H1 (cell line): Measurements from ENCODE around the gene CYP2W1. TPM values are rescaled to one million over a fixed set of nuclear protein-coding genes. Genes with fewer than 3 reads are reported as not detected.

Source experiments
- CTCF ChIA-PET: fragments of 300-600 bp; sonication (Branson Sonifier 250); formaldehyde crosslinking; loops from one replicate; lab custom pipeline; 2021; ENCODE audit not compliant: partially characterized antibody; lab: Charles Lee
- POLR2A ChIA-PET: fragments of 300-600 bp; sonication (Branson Sonifier 250); formaldehyde crosslinking; loops from one replicate; lab custom pipeline; 2021; ENCODE audit warnings: inconsistent platforms; ENCODE audit not compliant: partially characterized antibody; lab: Charles Lee
- DNase-seq, 2 experiments: peaks; one replicate each; pipeline versions ENCODE4 v3.0.0 to v3.0.0-alpha.2; 2010 to 2022; ENCODE audit warnings: low spot score in 2 of 2, low read depth in 1 of 2, mixed read lengths in 1 of 2
- FAIRE-seq: peaks from 2 replicates; lab custom pipeline; 2011; peaks lifted over from hg19 to GRCh38; lab: Jason Lieb, UNC
- H2AFZ ChIP-seq: 2 replicates; pipeline ENCODE4 v1.8.1; 2012; ENCODE audit warnings: low read length, inconsistent platforms
- H2AK5ac ChIP-seq: 2 replicates; pipeline ENCODE4 v1.6.1; 2013; ENCODE audit warnings: low read depth, low read length
- H2BK120ac ChIP-seq: replicated peaks from 2 replicates; pipeline ENCODE3; 2013; ENCODE audit warnings: low read depth, low read length, inconsistent platforms
- H2BK12ac ChIP-seq: 2 replicates; pipeline ENCODE4 v1.6.1; 2013; ENCODE audit warnings: low read depth, low read length
- H2BK15ac ChIP-seq: 2 replicates; pipeline ENCODE4 v1.6.1; 2013; ENCODE audit warnings: low read length
- H2BK20ac ChIP-seq: 2 replicates; pipeline ENCODE4 v1.6.1; 2013; ENCODE audit warnings: low read length
- H2BK5ac ChIP-seq: 2 replicates; pipeline ENCODE4 v1.6.1; 2013; ENCODE audit warnings: low read depth, low read length
- H3K14ac ChIP-seq: 2 replicates; pipeline ENCODE4 v1.6.1; 2013; ENCODE audit warnings: inconsistent platforms; ENCODE audit not compliant: insufficient read length
- H3K18ac ChIP-seq: 2 replicates; pipeline ENCODE4 v1.6.1; 2013; ENCODE audit warnings: low read length; ENCODE audit errors: extremely low read depth
- H3K23ac ChIP-seq: 2 replicates; pipeline ENCODE4 v1.6.1; 2013; ENCODE audit warnings: inconsistent platforms; ENCODE audit not compliant: insufficient read length
- H3K23me2 ChIP-seq: 2 replicates; pipeline ENCODE4 v1.6.1; 2013; ENCODE audit warnings: low read depth, low read length
- H3K27ac ChIP-seq: 2 replicates; pipeline ENCODE4 v1.6.1; 2011; ENCODE audit warnings: low read depth, low read length, inconsistent platforms
- H3K27me3 ChIP-seq, 4 experiments: replicated peaks in 1 of 4; 1 replicate in 1 of 4; 2 replicates in 3 of 4; pipeline versions ENCODE4 v1.6.1 to v1.8.1; 2011 to 2013; ENCODE audit warnings: low read length in 3 of 4, mild to moderate bottlenecking in 3 of 4, inconsistent platforms in 2 of 4, mixed read lengths in 2 of 4, moderate library complexity in 1 of 4; ENCODE audit not compliant: control insufficient read depth in 3 of 4, insufficient read depth in 3 of 4; ENCODE audit errors: extremely low read depth in 1 of 4
- H3K36me3 ChIP-seq, 4 experiments: 2 replicates each; pipeline versions ENCODE4 v1.6.1 to v1.8.1; 2011 to 2013; ENCODE audit warnings: mild to moderate bottlenecking in 4 of 4, low read length in 3 of 4, moderate library complexity in 2 of 4, control low read depth in 1 of 4, inconsistent platforms in 1 of 4; ENCODE audit not compliant: insufficient read depth in 4 of 4, control insufficient read depth in 2 of 4
- H3K4ac ChIP-seq: replicated peaks from 2 replicates; pipeline ENCODE3; 2013; ENCODE audit warnings: low read length, low read depth, mixed read lengths, inconsistent platforms; ENCODE audit not compliant: insufficient read length
- H3K4me1 ChIP-seq, 4 experiments: replicated peaks in 1 of 4; 1 replicate in 1 of 4; 2 replicates in 3 of 4; pipeline versions ENCODE4 v1.6.1 to v1.8.1; 2011 to 2013; ENCODE audit warnings: low read length in 3 of 4, inconsistent platforms in 2 of 4, mixed read lengths in 1 of 4; ENCODE audit not compliant: insufficient read depth in 4 of 4, control insufficient read depth in 3 of 4
- H3K4me2 ChIP-seq, 2 experiments: 2 replicates each; pipeline versions ENCODE4 v1.6.1 to v1.8.1; 2011 to 2013; ENCODE audit warnings: low read depth in 2 of 2, low read length in 2 of 2, control low read depth in 1 of 2, inconsistent platforms in 1 of 2, mild to moderate bottlenecking in 1 of 2; ENCODE audit not compliant: insufficient read depth in 1 of 2
- H3K4me3 ChIP-seq, 4 experiments: fragments of 200-600, 300-600 bp in 1 of 4; sonication (generic), shearing (Covaris generic), sonication (Bioruptor Twin) in 1 of 4; 2 replicates each; pipeline versions ENCODE4 v1.5.1 to v1.8.1; 2011 to 2016; ENCODE audit warnings: low read length in 4 of 4, low read depth in 3 of 4, control low read depth in 2 of 4, inconsistent platforms in 2 of 4, mild to moderate bottlenecking in 2 of 4, mixed read lengths in 1 of 4, moderate library complexity in 1 of 4; ENCODE audit not compliant: insufficient read depth in 2 of 4; ENCODE audit errors: extremely low read depth in 1 of 4
- H3K56ac ChIP-seq: replicated peaks from 2 replicates; pipeline ENCODE3; 2013; ENCODE audit warnings: low read depth, mild to moderate bottlenecking, mixed read lengths, low read length, inconsistent platforms; ENCODE audit not compliant: insufficient read length
- H3K79me1 ChIP-seq: 2 replicates; pipeline ENCODE4 v1.6.1; 2013; ENCODE audit warnings: low read depth, low read length, control low read depth
- H3K79me2 ChIP-seq, 2 experiments: 2 replicates each; pipeline versions ENCODE4 v1.6.1 to v1.8.1; 2012 to 2013; ENCODE audit warnings: low read length in 2 of 2, mild to moderate bottlenecking in 2 of 2, inconsistent platforms in 1 of 2; ENCODE audit not compliant: insufficient read depth in 2 of 2, control insufficient read depth in 1 of 2
- H3K9ac ChIP-seq, 4 experiments: replicated peaks in 1 of 4; 1 replicate in 1 of 4; 2 replicates in 3 of 4; pipeline versions ENCODE4 v1.6.1 to v1.8.1; 2011 to 2013; ENCODE audit warnings: low read depth in 3 of 4, low read length in 3 of 4, control low read depth in 2 of 4, mild to moderate bottlenecking in 2 of 4, moderate library complexity in 2 of 4, inconsistent platforms in 1 of 4; ENCODE audit errors: extremely low read depth in 1 of 4
- H3K9me3 ChIP-seq, 2 experiments: 2 replicates each; pipeline versions ENCODE4 v1.6.1 to v1.8.1; 2012 to 2013; ENCODE audit warnings: mild to moderate bottlenecking in 2 of 2, moderate library complexity in 2 of 2, control low read depth in 1 of 2, inconsistent platforms in 1 of 2, low read depth in 1 of 2, low read length in 1 of 2, mixed read lengths in 1 of 2; ENCODE audit not compliant: insufficient read depth in 2 of 2
- H4K20me1 ChIP-seq, 2 experiments: replicated peaks in 1 of 2; 2 replicates each; pipeline versions ENCODE3 to v1.8.1; 2011 to 2013; ENCODE audit warnings: inconsistent platforms in 2 of 2, low read length in 2 of 2, mild to moderate bottlenecking in 1 of 2; ENCODE audit not compliant: insufficient read depth in 2 of 2, control insufficient read depth in 1 of 2
- H4K5ac ChIP-seq: 2 replicates; pipeline ENCODE4 v1.6.1; 2013; ENCODE audit warnings: low read length, low read depth, mixed read lengths, inconsistent platforms; ENCODE audit not compliant: insufficient read length
- H4K8ac ChIP-seq: 2 replicates; pipeline ENCODE4 v1.8.0; 2013; ENCODE audit warnings: mild to moderate bottlenecking, moderate library complexity, low read length, inconsistent platforms; ENCODE audit not compliant: insufficient read depth; ENCODE audit errors: extremely low read depth
- H4K91ac ChIP-seq: replicated peaks from 2 replicates; pipeline ENCODE3; 2013; ENCODE audit warnings: low read length, mixed read lengths, inconsistent platforms; ENCODE audit not compliant: insufficient read length
- ATF2 ChIP-seq: IDR thresholded peaks from 2 replicates; pipeline ENCODE4 v1.6.1; 2012; ENCODE audit warnings: low read length, inconsistent platforms
- ATF3 ChIP-seq: IDR thresholded peaks from 2 replicates; pipeline ENCODE4 v1.6.1; 2011; ENCODE audit warnings: low read depth, mild to moderate bottlenecking, low read length; ENCODE audit not compliant: insufficient read depth
- BCL11A ChIP-seq, 2 experiments: IDR thresholded peaks; one replicate each; pipeline ENCODE4 v1.6.1; 2011; ENCODE audit warnings: low read depth in 2 of 2, low read length in 2 of 2, mild to moderate bottlenecking in 2 of 2
- CBX8 ChIP-seq: fragments of 300-800, 300-1000 bp; sonication (generic); IDR thresholded peaks from 2 replicates; pipeline ENCODE4 v1.7.1; 2016; ENCODE audit warnings: low read depth, low read length, borderline replicate concordance
- JUND ChIP-seq: IDR thresholded peaks from 2 replicates; pipeline ENCODE4 v1.6.1; 2011; ENCODE audit warnings: mild to moderate bottlenecking, improper control_type of control experiment, low read length
- NRF1 ChIP-seq: IDR thresholded peaks from 2 replicates; pipeline ENCODE4 v1.6.1; 2011; ENCODE audit warnings: mild to moderate bottlenecking, low read depth, low read length, improper control_type of control experiment
- POLR2A ChIP-seq, 2 experiments: IDR thresholded peaks; 1 replicate in 1 of 2; 2 replicates in 1 of 2; pipeline ENCODE4 v1.6.1; 2011; ENCODE audit warnings: low read depth in 2 of 2, low read length in 2 of 2, mild to moderate bottlenecking in 2 of 2; ENCODE audit errors: control extremely low read depth in 1 of 2
- SP4 ChIP-seq: IDR thresholded peaks from 2 replicates; pipeline ENCODE4 v1.6.1; 2012; ENCODE audit warnings: low read length, inconsistent platforms
- SUZ12 ChIP-seq: fragments of 200-600 bp; sonication (generic); IDR thresholded peaks from 2 replicates; pipeline ENCODE4 v1.6.1; 2012; ENCODE audit warnings: mild to moderate bottlenecking, inconsistent platforms, low read length, moderate library complexity, mixed read lengths
- ZNF274 ChIP-seq: IDR thresholded peaks from 2 replicates; pipeline ENCODE4 v1.7.0; 2012; ENCODE audit warnings: low read length, borderline replicate concordance; ENCODE audit errors: extremely low read depth
- WGBS, 2 experiments: shearing (Covaris generic) in 1 of 2; methylation state at CpG; one replicate each; pipeline versions ENCODE4 v1.1.6 to v1.1.7; 2013 to 2015; ENCODE audit warnings: low lambda C conversion rate in 2 of 2, mixed read lengths in 2 of 2, inconsistent platforms in 1 of 2, low coverage in 1 of 2, missing lambda C conversion rate in 1 of 2; ENCODE audit not compliant: insufficient replicate concordance in 2 of 2, insufficient coverage in 1 of 2, insufficient read length in 1 of 2; ENCODE audit errors: extremely low coverage in 1 of 2, missing lambda C conversion rate in 1 of 2; 5-methylcytosine and 5-hydroxymethylcytosine counted together
- polyA plus RNA-seq, 7 experiments: library from polyadenylated mRNA; depleted of rRNA in 3 of 7; stranded (reverse) in 5 of 7; unstranded in 2 of 7; fragments of >200 nt in 5 of 7; fragments of 200-250 nt in 2 of 7; gene quantifications; 1 replicate in 5 of 7; 2 replicates in 1 of 7; 4 replicates in 1 of 7; pipeline versions ENCODE4 v1.2.1 to v1.2.3, GENCODE V29; 2011 to 2013; ENCODE audit warnings: missing spikeins in 2 of 7, mixed read lengths in 2 of 7
- total RNA-seq: library from RNA; stranded (reverse); fragmentation: NEBNext Ultra II Directional; extraction: Animal tissue kit (Norgen Biotek cat#: 25700); gene quantifications from 2 replicates; pipeline ENCODE4 v1.2.1, GENCODE V29; 2021
- TF ChIP-seq, protein P1 (sequence below): IDR thresholded peaks from 2 replicates; pipeline ENCODE4 v1.6.1; 2012; ENCODE audit warnings: inconsistent platforms

Gene CYP2W1
- total and polyA plus RNA-seq, 2 of the 8 experiments (the other 6 are each of a cell fraction or from before 2014, with no cell fraction given) = not detected

GRCh38 chr7:937856-938484 is 45.0 kb upstream of the CYP2W1 start:
- no peak for DNase-seq
- no peak for FAIRE-seq
- no peak for TF ChIP-seq POLR2A (IDR thresholded peaks at IDR 0.05; ENCODE audit: control extremely low read depth in 1 of 2, low read depth in 2 of 2, low read length in 2 of 2)
- TF ChIP-seq, protein P1, sequence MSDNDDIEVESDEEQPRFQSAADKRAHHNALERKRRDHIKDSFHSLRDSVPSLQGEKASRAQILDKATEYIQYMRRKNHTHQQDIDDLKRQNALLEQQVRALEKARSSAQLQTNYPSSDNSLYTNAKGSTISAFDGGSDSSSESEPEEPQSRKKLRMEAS = no peak
- TF ChIP-seq SUZ12 = no peak
- no peak for TF ChIP-seq ZNF274
- TF ChIP-seq JUND = no peak
- no peak for TF ChIP-seq BCL11A (IDR thresholded peaks at IDR 0.05; ENCODE audit: low read depth in 2 of 2, low read length in 2 of 2)
- no peak for TF ChIP-seq CBX8
- no peak for TF ChIP-seq ATF3
- TF ChIP-seq NRF1 = no peak
- TF ChIP-seq ATF2 = no peak
- TF ChIP-seq SP4 = no peak
- TF ChIP-seq, all 59 proteins: peak for 0
- no peak overlapping the region for H2BK5ac ChIP-seq
- H2BK20ac ChIP-seq = no peak overlapping the region
- CTCF ChIA-PET = interaction anchor here (0.6 to 1.9 kb wide), 4 partner anchors 42 to 159 kb away, joined by 3 to 5 read pairs (median 3); no protein-coding TSS in a partner anchor
- no peak overlapping the region for H4K5ac ChIP-seq
- no peaks in the 10 kb centered on the region; a peak in 3 of 7 replicates for H3K4me1 ChIP-seq
- no peaks in the 10 kb centered on the region for H3K36me3 ChIP-seq
- no peaks in the 10 kb centered on the region for H3K9me3 ChIP-seq
- H3K18ac ChIP-seq = no peak overlapping the region
- POLR2A ChIA-PET = no interaction called here
- no peak overlapping the region for H4K8ac ChIP-seq
- no peak overlapping the region for H3K14ac ChIP-seq
- WGBS, 2 experiments = 87% methylated on average over 16 of the region's 16 CpGs; no CpG with 5 or more reads in 1 of the 2 experiments
- no peak overlapping the region for H2AK5ac ChIP-seq
- no peak overlapping the region for H3K23ac ChIP-seq
- H3K9ac ChIP-seq = no peak overlapping the region
- H3K27me3 ChIP-seq = peaks cover 0 to 4% (median 0%) of the 10 kb centered on the region in 4 experiments; a peak in 2 of 7 replicates
- no peak overlapping the region for H3K56ac ChIP-seq
- no peak overlapping the region for H2BK12ac ChIP-seq
- H2AFZ ChIP-seq = no peak overlapping the region
- H3K79me1 ChIP-seq = no peaks in the 10 kb centered on the region
- H3K27ac ChIP-seq = no peak overlapping the region
- no peak overlapping the region for H4K91ac ChIP-seq
- H3K79me2 ChIP-seq = no peaks in the 10 kb centered on the region
- no peak overlapping the region for H3K4me2 ChIP-seq
- no peak overlapping the region for H3K4ac ChIP-seq
- H4K20me1 ChIP-seq = no peaks in the 10 kb centered on the region
- no peak overlapping the region for H2BK15ac ChIP-seq
- no peaks in the 10 kb centered on the region for H3K23me2 ChIP-seq
- H2BK120ac ChIP-seq = no peak overlapping the region
- H3K4me3 ChIP-seq = no peak overlapping the region
